ENCODE results near the gene TRMT11.

GRCh38 chr6:125988280-125988679 is 1.9 kb downstream of the TRMT11 start:
- TF ChIP-seq CTCF (IDR thresholded peaks at IDR 0.05; ENCODE audit: low read length), result no peak
- TF ChIP-seq EZH2 (IDR thresholded peaks at IDR 0.05; ENCODE audit: borderline replicate concordance, low read length), result no peak
